SK-N-SH (cell line): ENCODE measurements around the gene CUEDC2. TPM values are rescaled to one million over a fixed set of nuclear protein-coding genes. Genes with fewer than 3 reads are reported as not detected.

Source experiments
- CTCF ChIA-PET: fragments of 300-600, 350-600 bp; formaldehyde crosslinking; extraction: SDS; loops from one replicate; lab custom pipeline; 2021; lab: Yijun Ruan, JAX
- POLR2A ChIA-PET: fragments of 350-600 bp; sonication (Branson Sonifier 250); formaldehyde crosslinking; extraction: SDS; loops from one replicate; lab custom pipeline; 2020; ENCODE audit warnings: antibody characterized with exemption, inconsistent platforms; lab: Yijun Ruan, JAX
- DNase-seq: peaks from one replicate; pipeline ENCODE4 v3.0.0; 2012
- H2AFZ ChIP-seq: fragments of 200-600 bp; sonication (generic); 2 replicates; pipeline ENCODE4 v1.8.1; 2016; ENCODE audit warnings: antibody characterized with exemption, mild to moderate bottlenecking, low read depth
- H3F3A ChIP-seq: fragments of 200-600 bp; sonication (generic); replicated peaks from 2 replicates; pipeline ENCODE3; 2016; ENCODE audit warnings: antibody characterized with exemption, mild to moderate bottlenecking; ENCODE audit not compliant: insufficient read depth
- H3K27ac ChIP-seq, 2 experiments: fragments of 200-500 bp in 1 of 2; fragments of 200-600 bp in 1 of 2; sonication (Bioruptor generic) in 1 of 2; sonication (generic), shearing (Covaris generic) in 1 of 2; 2 replicates each; pipeline versions ENCODE4 v1.5.1 to v1.6.1; 2014 to 2016; ENCODE audit warnings: low read depth in 2 of 2, inconsistent platforms in 1 of 2, low read length in 1 of 2, mild to moderate bottlenecking in 1 of 2, mixed read lengths in 1 of 2
- H3K27me3 ChIP-seq: fragments of 200-600 bp; sonication (generic), shearing (Covaris generic); 2 replicates; pipeline ENCODE4 v1.6.1; 2016; ENCODE audit warnings: mixed run types; ENCODE audit not compliant: insufficient read depth
- H3K36me3 ChIP-seq, 2 experiments: fragments of 200-500 bp in 1 of 2; fragments of 200-600 bp in 1 of 2; sonication (Bioruptor generic) in 1 of 2; sonication (generic) in 1 of 2; replicated peaks in 1 of 2; 2 replicates each; pipeline versions ENCODE3 to v1.5.1; 2014 to 2016; ENCODE audit warnings: low read length in 1 of 2, mild to moderate bottlenecking in 1 of 2; ENCODE audit not compliant: insufficient read depth in 2 of 2, control insufficient read depth in 1 of 2
- H3K4me1 ChIP-seq, 2 experiments: fragments of 200-500 bp in 1 of 2; fragments of 200-600 bp in 1 of 2; sonication (Bioruptor generic) in 1 of 2; sonication (generic), shearing (Covaris generic) in 1 of 2; 2 replicates each; pipeline versions ENCODE4 v1.5.1 to v1.6.1; 2014 to 2016; ENCODE audit warnings: low read depth in 1 of 2, low read length in 1 of 2, mixed run types in 1 of 2; ENCODE audit not compliant: insufficient read depth in 2 of 2, control insufficient read depth in 1 of 2
- H3K4me2 ChIP-seq: fragments of 200-600 bp; sonication (generic), shearing (Covaris generic); 2 replicates; pipeline ENCODE4 v1.6.1; 2017; ENCODE audit warnings: mixed run types
- H3K4me3 ChIP-seq, 2 experiments: fragments of 200-500 bp in 1 of 2; fragments of 200-600 bp in 1 of 2; sonication (Bioruptor generic) in 1 of 2; sonication (generic), shearing (Covaris generic) in 1 of 2; 2 replicates each; pipeline versions ENCODE4 v1.5.1 to v1.8.1; 2014 to 2016; ENCODE audit warnings: low read depth in 2 of 2, inconsistent platforms in 1 of 2, low read length in 1 of 2, mild to moderate bottlenecking in 1 of 2, mixed read lengths in 1 of 2, moderate library complexity in 1 of 2
- H3K79me2 ChIP-seq: fragments of 200-600 bp; sonication (generic); 2 replicates; pipeline ENCODE4 v1.8.1; 2017; ENCODE audit warnings: mild to moderate bottlenecking; ENCODE audit not compliant: insufficient read depth
- H3K9ac ChIP-seq: fragments of 200-600 bp; sonication (generic); 2 replicates; pipeline ENCODE4 v1.6.1; 2017; ENCODE audit warnings: mixed run types
- H3K9me2 ChIP-seq: fragments of 200-600 bp; sonication (generic); 2 replicates; pipeline ENCODE4 v1.6.1; 2017; ENCODE audit warnings: mixed run types
- H3K9me3 ChIP-seq: fragments of 200-600 bp; sonication (generic); 2 replicates; pipeline ENCODE4 v1.6.1; 2017; ENCODE audit warnings: mixed run types, mild to moderate bottlenecking, moderate library complexity
- H4K20me1 ChIP-seq: fragments of 200-600 bp; sonication (generic); 2 replicates; pipeline ENCODE4 v1.6.1; 2017; ENCODE audit warnings: mild to moderate bottlenecking, mixed run types; ENCODE audit not compliant: insufficient read depth
- CHD2 ChIP-seq: fragments of 150-350 bp; IDR thresholded peaks from 2 replicates; pipeline ENCODE4 v1.6.1; 2018; ENCODE audit warnings: low read length; ENCODE audit not compliant: partially characterized antibody
- ELF1 ChIP-seq: IDR thresholded peaks from 2 replicates; pipeline ENCODE4 v1.4.0; 2012
- EZH2phosphoT487 ChIP-seq: fragments of 200-600 bp; sonication (generic); IDR thresholded peaks from 2 replicates; pipeline ENCODE4 v1.6.1; 2017; ENCODE audit warnings: low read depth, mixed run types, mild to moderate bottlenecking, antibody characterized with exemption, moderate library complexity, borderline replicate concordance
- FOXJ3 ChIP-seq: sonication (generic); formaldehyde crosslinking; IDR thresholded peaks from 2 replicates; pipeline ENCODE4 v1.5.1; 2020; ENCODE audit warnings: mild to moderate bottlenecking, missing genetic modification reagents
- JUND ChIP-seq: IDR thresholded peaks from 2 replicates; pipeline ENCODE4 v1.4.0; 2012
- MAX ChIP-seq: IDR thresholded peaks from 2 replicates; pipeline ENCODE4 v1.4.0; 2012; ENCODE audit warnings: low read depth
- MEF2A ChIP-seq: IDR thresholded peaks from 2 replicates; pipeline ENCODE4 v1.4.0; 2012; ENCODE audit warnings: low read depth, borderline replicate concordance
- SIN3A ChIP-seq: IDR thresholded peaks from 2 replicates; pipeline ENCODE4 v1.6.1; 2012; ENCODE audit warnings: low read depth, mild to moderate bottlenecking, low read length, moderate library complexity, borderline replicate concordance
- TEAD4 ChIP-seq: IDR thresholded peaks from 2 replicates; pipeline ENCODE4 v1.4.0; 2012; ENCODE audit warnings: mild to moderate bottlenecking, borderline replicate concordance; ENCODE audit not compliant: insufficient read depth
- USF1 ChIP-seq: IDR thresholded peaks from 2 replicates; pipeline ENCODE4 v1.4.0; 2012; ENCODE audit warnings: low read depth, borderline replicate concordance
- WGBS: methylation state at CpG from one replicate; pipeline ENCODE4 v1.1.6; 2017; ENCODE audit warnings: low lambda C conversion rate; 5-methylcytosine and 5-hydroxymethylcytosine counted together
- polyA plus RNA-seq, 3 experiments: library from polyadenylated mRNA; depleted of rRNA; stranded (reverse); fragments of >200 nt; gene quantifications; 2 replicates each; pipeline ENCODE4 v1.2.3, GENCODE V29; 2012
- TF ChIP-seq, protein P1 (sequence below): IDR thresholded peaks from 2 replicates; pipeline ENCODE4 v1.4.0; 2012; ENCODE audit warnings: low read depth, borderline replicate concordance
- TF ChIP-seq, protein P2 (sequence below): IDR thresholded peaks from 2 replicates; pipeline ENCODE4; 2012

Gene CUEDC2
- polyA plus RNA-seq, 1 of the 3 experiments (the other 2 are of a cell fraction), result 162 TPM

DNA sequence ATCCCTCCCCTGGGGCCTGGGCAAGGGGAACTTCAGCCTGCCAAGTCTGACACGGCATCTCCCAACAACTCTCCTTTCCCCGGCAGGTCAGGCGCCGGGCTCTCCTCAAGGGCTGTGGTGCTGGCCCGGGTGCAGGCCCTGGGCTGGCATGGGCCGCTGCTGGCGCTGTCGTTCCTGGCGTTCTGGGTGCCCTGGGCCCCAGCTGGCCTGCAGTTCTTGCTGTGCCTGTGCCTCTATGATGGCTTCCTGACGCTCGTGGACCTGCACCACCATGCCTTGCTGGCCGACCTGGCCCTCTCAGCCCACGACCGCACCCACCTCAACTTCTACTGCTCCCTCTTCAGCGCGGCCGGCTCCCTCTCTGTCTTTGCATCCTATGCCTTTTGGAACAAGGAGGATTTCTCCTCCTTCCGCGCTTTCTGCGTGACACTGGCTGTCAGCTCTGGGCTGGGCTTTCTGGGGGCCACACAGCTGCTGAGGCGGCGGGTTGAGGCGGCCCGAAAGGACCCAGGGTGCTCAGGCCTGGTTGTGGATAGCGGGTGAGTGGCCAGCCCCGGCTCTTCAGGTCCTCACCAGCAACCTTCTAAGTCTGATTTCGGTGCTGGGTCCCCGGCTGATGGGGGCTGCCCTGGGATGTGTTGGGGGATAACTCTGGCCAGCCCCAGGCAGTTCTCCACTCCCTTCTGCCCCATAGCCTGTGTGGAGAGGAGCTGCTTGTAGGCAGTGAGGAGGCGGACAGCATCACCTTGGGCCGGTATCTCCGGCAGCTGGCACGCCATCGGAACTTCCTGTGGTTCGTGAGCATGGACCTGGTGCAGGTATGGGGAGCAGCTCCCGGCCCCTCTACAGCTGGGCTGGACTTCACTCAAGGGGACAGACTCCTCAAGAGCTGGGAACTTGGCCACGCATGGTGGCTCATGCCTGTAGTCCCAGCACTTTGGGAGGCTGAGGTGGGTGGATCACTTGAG is 38.5 kb upstream of the CUEDC2 start:
- TF ChIP-seq TEAD4, result no peak
- TF ChIP-seq EZH2phosphoT487, result no peak
- TF ChIP-seq, protein P1, sequence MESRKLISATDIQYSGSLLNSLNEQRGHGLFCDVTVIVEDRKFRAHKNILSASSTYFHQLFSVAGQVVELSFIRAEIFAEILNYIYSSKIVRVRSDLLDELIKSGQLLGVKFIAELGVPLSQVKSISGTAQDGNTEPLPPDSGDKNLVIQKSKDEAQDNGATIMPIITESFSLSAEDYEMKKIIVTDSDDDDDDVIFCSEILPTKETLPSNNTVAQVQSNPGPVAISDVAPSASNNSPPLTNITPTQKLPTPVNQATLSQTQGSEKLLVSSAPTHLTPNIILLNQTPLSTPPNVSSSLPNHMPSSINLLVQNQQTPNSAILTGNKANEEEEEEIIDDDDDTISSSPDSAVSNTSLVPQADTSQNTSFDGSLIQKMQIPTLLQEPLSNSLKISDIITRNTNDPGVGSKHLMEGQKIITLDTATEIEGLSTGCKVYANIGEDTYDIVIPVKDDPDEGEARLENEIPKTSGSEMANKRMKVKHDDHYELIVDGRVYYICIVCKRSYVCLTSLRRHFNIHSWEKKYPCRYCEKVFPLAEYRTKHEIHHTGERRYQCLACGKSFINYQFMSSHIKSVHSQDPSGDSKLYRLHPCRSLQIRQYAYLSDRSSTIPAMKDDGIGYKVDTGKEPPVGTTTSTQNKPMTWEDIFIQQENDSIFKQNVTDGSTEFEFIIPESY, result no peak
- TF ChIP-seq CHD2, result no peak
- no peak for TF ChIP-seq MAX
- TF ChIP-seq, all 33 proteins: peak for 0
- no peaks in the 10 kb centered on the region for H3K4me1 ChIP-seq
- CTCF ChIA-PET, result interaction anchor here (0.7 to 6.8 kb wide), 11 partner anchors 8 to 113 kb away, joined by 3 to 25 read pairs (median 3); partner anchors contain the start of gene CUEDC2

GRCh38 chr10:102468683-102469082 is 36.3 kb upstream of the CUEDC2 start:
- Histone ChIP-seq H3K4me2 (no peak overlapping the region), H3K9me2 (no peaks in the 10 kb centered on the region), H3K27me3 (no peaks in the 10 kb centered on the region), H3K36me3 (no peaks in the 10 kb centered on the region), H3K79me2 (no peaks in the 10 kb centered on the region), H4K20me1 (no peaks in the 10 kb centered on the region), H3K9ac (no peak overlapping the region), H3F3A (no peaks in the 10 kb centered on the region), H3K4me3 (no peak overlapping the region), H3K4me1 (no peaks in the 10 kb centered on the region), H2AFZ (no peak overlapping the region), H3K9me3 (no peaks in the 10 kb centered on the region), H3K27ac (no peak overlapping the region)
- no peak for DNase-seq
- ChIA-PET POLR2A (no interaction called here), CTCF (interaction anchor here (1.1 to 6.8 kb wide), 5 partner anchors 11 to 117 kb away, joined by 3 to 25 read pairs (median 7); partner anchors contain the start of gene C10orf95)
- 88% methylated on average over 7 of the region's 9 CpGs for WGBS
- TF ChIP-seq, protein P2, sequence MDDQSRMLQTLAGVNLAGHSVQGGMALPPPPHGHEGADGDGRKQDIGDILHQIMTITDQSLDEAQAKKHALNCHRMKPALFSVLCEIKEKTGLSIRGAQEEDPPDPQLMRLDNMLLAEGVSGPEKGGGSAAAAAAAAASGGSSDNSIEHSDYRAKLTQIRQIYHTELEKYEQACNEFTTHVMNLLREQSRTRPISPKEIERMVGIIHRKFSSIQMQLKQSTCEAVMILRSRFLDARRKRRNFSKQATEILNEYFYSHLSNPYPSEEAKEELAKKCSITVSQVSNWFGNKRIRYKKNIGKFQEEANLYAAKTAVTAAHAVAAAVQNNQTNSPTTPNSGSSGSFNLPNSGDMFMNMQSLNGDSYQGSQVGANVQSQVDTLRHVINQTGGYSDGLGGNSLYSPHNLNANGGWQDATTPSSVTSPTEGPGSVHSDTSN, result no peak
- TF ChIP-seq SIN3A (no peak), USF1 (no peak), FOXJ3 (no peak), ELF1 (no peak), MEF2A (no peak), JUND (no peak)

More for the DNA sequence above, 38.5 kb upstream of the CUEDC2 start:
- Histone ChIP-seq H3K9me2 (no peaks in the 10 kb centered on the region), H3F3A (no peaks in the 10 kb centered on the region), H3K4me2 (no peak overlapping the region), H3K4me3 (no peak overlapping the region), H3K9me3 (no peaks in the 10 kb centered on the region), H3K27ac (no peak overlapping the region), H3K36me3 (no peaks in the 10 kb centered on the region), H2AFZ (no peak overlapping the region), H4K20me1 (no peaks in the 10 kb centered on the region), H3K79me2 (no peaks in the 10 kb centered on the region), H3K27me3 (no peaks in the 10 kb centered on the region), H3K9ac (no peak overlapping the region)
- POLR2A ChIA-PET, result interaction anchor here (0.9 kb wide), 2 partner anchors 10 to 20 kb away, joined by 3 to 4 read pairs; partner anchors contain the start of gene C10orf95
- DNase-seq, result no peak
- 97% methylated on average over 23 of the region's 36 CpGs for WGBS
